PFSK-1 (cell line): ENCODE data around the gene SDK1.

ENCODE experiments used
- FOXP2 ChIP-seq: optimal IDR thresholded peaks from 2 replicates; pipeline ENCODE3; 2011; ENCODE audit warnings: borderline replicate concordance, control low read depth, inconsistent platforms; ENCODE audit not compliant: insufficient read depth; ENCODE audit errors: extremely low read length, extremely low read depth
- POLR2AphosphoS5 ChIP-seq: IDR thresholded peaks from 2 replicates; pipeline ENCODE4 v1.6.1; 2012; ENCODE audit warnings: low read depth, mild to moderate bottlenecking, control low read depth, low read length, moderate library complexity
- REST ChIP-seq, 2 experiments: IDR thresholded peaks; 2 replicates each; pipeline versions ENCODE4 v1.6.1 to v1.8.0; 2011 to 2012; ENCODE audit warnings: low read depth in 2 of 2, low read length in 2 of 2, control low read depth in 1 of 2, inconsistent platforms in 1 of 2, mild to moderate bottlenecking in 1 of 2, moderate library complexity in 1 of 2; ENCODE audit not compliant: insufficient read depth in 1 of 2
- SIN3A ChIP-seq: IDR thresholded peaks from 2 replicates; pipeline ENCODE4 v1.6.1; 2012; ENCODE audit warnings: mild to moderate bottlenecking, low read length, moderate library complexity, borderline replicate concordance; ENCODE audit not compliant: insufficient read depth
- TAF1 ChIP-seq: IDR thresholded peaks from 2 replicates; pipeline ENCODE4 v1.6.1; 2012; ENCODE audit warnings: low read length, control low read depth, borderline replicate concordance; ENCODE audit not compliant: insufficient read depth

The SDK1 gene

GRCh38 chr7:3957472-3958108, 656.5 kb downstream of the SDK1 start:
- no peak for TF ChIP-seq TAF1
- no peak for TF ChIP-seq REST (IDR thresholded peaks at IDR 0.05; ENCODE audit: insufficient read depth in 1 of 2, low read depth in 2 of 2, low read length in 2 of 2)
- no peak for TF ChIP-seq POLR2AphosphoS5
- TF ChIP-seq FOXP2 = no peak

GRCh38 chr7:3958109-3958483, 657.0 kb downstream of the SDK1 start:
- no peak for TF ChIP-seq POLR2AphosphoS5
- TF ChIP-seq FOXP2 = no peak
- TF ChIP-seq SIN3A = no peak
- TF ChIP-seq TAF1 = no peak
- no peak for TF ChIP-seq REST (IDR thresholded peaks at IDR 0.05; ENCODE audit: insufficient read depth in 1 of 2, low read depth in 2 of 2, low read length in 2 of 2)

GRCh38 chr7:3959364-3959763, 658.3 kb downstream of the SDK1 start:
- TF ChIP-seq FOXP2 (no peak), REST (IDR thresholded peaks at IDR 0.05; ENCODE audit: insufficient read depth in 1 of 2, low read depth in 2 of 2, low read length in 2 of 2) (no peak), TAF1 (no peak), POLR2AphosphoS5 (no peak), SIN3A (no peak)

- TF ChIP-seq POLR2AphosphoS5 (no peak), SIN3A (no peak), FOXP2 (no peak), REST (IDR thresholded peaks at IDR 0.05; ENCODE audit: insufficient read depth in 1 of 2, low read depth in 2 of 2, low read length in 2 of 2) (no peak), TAF1 (no peak)
These were observed 659.2 kb downstream of the SDK1 start for GRCh38 chr7:3960050-3960763.

GRCh38 chr7:3960942-3961341, 659.9 kb downstream of the SDK1 start:
- TF ChIP-seq FOXP2 (no peak), REST (IDR thresholded peaks at IDR 0.05; ENCODE audit: insufficient read depth in 1 of 2, low read depth in 2 of 2, low read length in 2 of 2) (no peak), SIN3A (no peak), POLR2AphosphoS5 (no peak), TAF1 (no peak)
